Measurements from ENCODE around the gene CCSER2.

Gene CCSER2

GRCh38 chr10:84548869-84549268, 220.5 kb downstream of the CCSER2 start:
- in situ Hi-C loops (cut with HindIII; ENCODE audit: low sequenced_read_pairs) = no loop called here
- no peak for DNase-seq (ENCODE audit: low read depth)
- H3K4me3 ChIP-seq (ENCODE audit: low read depth, low read length) = no peak overlapping the region
- TF ChIP-seq CTCF (IDR thresholded peaks at IDR 0.05; ENCODE audit: low read depth, low read length, missing control alignments) = no peak

- TF ChIP-seq CTCF (IDR thresholded peaks at IDR 0.05; ENCODE audit: low read depth, low read length, missing control alignments) = no peak
- no peak for DNase-seq (ENCODE audit: low read depth)
- in situ Hi-C loops (cut with HindIII; ENCODE audit: low sequenced_read_pairs) = no loop called here
- H3K4me3 ChIP-seq (ENCODE audit: low read depth, low read length) = no peak overlapping the region
These were observed 221.2 kb downstream of the CCSER2 start for GRCh38 chr10:84549368-84550165.

GRCh38 chr10:84550756-84551436, 222.5 kb downstream of the CCSER2 start:
- in situ Hi-C loops (cut with HindIII; ENCODE audit: low sequenced_read_pairs) = no loop called here

GRCh38 chr10:84551437-84552120, 223.2 kb downstream of the CCSER2 start:
- DNase-seq (ENCODE audit: low read depth) = no peak
- TF ChIP-seq CTCF (IDR thresholded peaks at IDR 0.05; ENCODE audit: low read depth, low read length, missing control alignments) = no peak
- no peak overlapping the region for H3K4me3 ChIP-seq (ENCODE audit: low read depth, low read length)
- in situ Hi-C loops (cut with HindIII; ENCODE audit: low sequenced_read_pairs) = no loop called here

More at GRCh38 chr10:84550756-84551436, 222.5 kb downstream of the CCSER2 start:
- DNase-seq (ENCODE audit: low read depth) = no peak
- TF ChIP-seq CTCF (IDR thresholded peaks at IDR 0.05; ENCODE audit: low read depth, low read length, missing control alignments) = no peak
- no peak overlapping the region for H3K4me3 ChIP-seq (ENCODE audit: low read depth, low read length)

- TF ChIP-seq CTCF (IDR thresholded peaks at IDR 0.05; ENCODE audit: low read depth, low read length, missing control alignments) = no peak
- in situ Hi-C loops (cut with HindIII; ENCODE audit: low sequenced_read_pairs) = no loop called here
- no peak for DNase-seq (ENCODE audit: low read depth)
- no peak overlapping the region for H3K4me3 ChIP-seq (ENCODE audit: low read depth, low read length)
These were observed 224.1 kb downstream of the CCSER2 start for GRCh38 chr10:84552478-84552877.

GRCh38 chr10:84562592-84562991, 234.2 kb downstream of the CCSER2 start:
- no peak for TF ChIP-seq CTCF (IDR thresholded peaks at IDR 0.05; ENCODE audit: low read depth, low read length, missing control alignments)
- DNase-seq (ENCODE audit: low read depth) = no peak
- H3K4me3 ChIP-seq (ENCODE audit: low read depth, low read length) = no peak overlapping the region
- in situ Hi-C loops (cut with HindIII; ENCODE audit: low sequenced_read_pairs) = no loop called here

Data from astrocyte of the cerebellum (primary cell).